KMS-11 (cell line): ENCODE results near the gene TBL2.
A peak's percentile ranks its signal among the peaks of the same experiment; 100 is the strongest.
"Not testable (repeated sequence)": the region's sequence is repeated elsewhere in the genome, so short reads cannot be mapped to it uniquely, and the experiment has no call there.

Source experiments
- H2AFZ ChIP-seq: fragments of 200-600 bp; sonication (generic); 2 replicates; pipeline ENCODE4 v1.6.1; 2016; ENCODE audit warnings: antibody characterized with exemption, mixed run types, low read depth
- H3K27ac ChIP-seq: fragments of 200-600 bp; sonication (generic); 2 replicates; pipeline ENCODE4 v1.6.1; 2016; ENCODE audit warnings: mild to moderate bottlenecking, mixed run types
- H3K27me3 ChIP-seq: fragments of 200-600 bp; sonication (generic); 2 replicates; pipeline ENCODE4 v1.6.1; 2017; ENCODE audit warnings: mild to moderate bottlenecking, low read depth, mixed run types, moderate library complexity; ENCODE audit not compliant: insufficient read depth
- H3K36me3 ChIP-seq: fragments of 200-600 bp; sonication (generic); 2 replicates; pipeline ENCODE4 v1.6.1; 2017; ENCODE audit warnings: mild to moderate bottlenecking, mixed run types; ENCODE audit not compliant: insufficient read depth
- H3K4me1 ChIP-seq: fragments of 200-600 bp; sonication (generic); 2 replicates; pipeline ENCODE4 v1.6.1; 2016; ENCODE audit warnings: mild to moderate bottlenecking, low read depth, mixed run types; ENCODE audit not compliant: poor library complexity, severe bottlenecking
- H3K4me2 ChIP-seq: fragments of 200-600 bp; sonication (generic); 2 replicates; pipeline ENCODE4 v1.7.0; 2016; ENCODE audit warnings: mild to moderate bottlenecking, mixed run types
- H3K4me3 ChIP-seq: fragments of 200-600 bp; sonication (generic); IDR thresholded peaks from 2 replicates; pipeline ENCODE4 v1.6.1; 2017; ENCODE audit warnings: low read depth, low read length, mixed read lengths; ENCODE audit not compliant: insufficient read depth
- H3K79me2 ChIP-seq: fragments of 200-600 bp; sonication (generic); 2 replicates; pipeline ENCODE4 v1.6.1; 2016; ENCODE audit warnings: low read depth, mixed run types; ENCODE audit not compliant: insufficient read depth
- H3K9ac ChIP-seq: fragments of 200-600 bp; sonication (generic); 2 replicates; pipeline ENCODE4 v1.6.1; 2016; ENCODE audit warnings: mild to moderate bottlenecking, mixed run types
- H4K20me1 ChIP-seq: fragments of 200-600 bp; sonication (generic); 2 replicates; pipeline ENCODE4 v1.6.1; 2016; ENCODE audit warnings: mild to moderate bottlenecking, mixed run types; ENCODE audit not compliant: insufficient read depth
- TF ChIP-seq, protein P1 (sequence below): fragments of 200-600 bp; sonication (generic); conservative IDR thresholded peaks from 2 replicates; pipeline ENCODE4 v1.6.1; 2017; ENCODE audit warnings: low read depth, mild to moderate bottlenecking, antibody characterized with exemption, low read length, moderate library complexity, mixed read lengths

TBL2 gene

GRCh38 chr7:73557397-73558257, 20.8 kb downstream of the TBL2 start, which contains the start of gene BCL7B:
Gene BCL7B, minus strand, starts transcription at chr7:73557690. Its CDS starts 112 bp downstream, at chr7:73557578.
- Histone ChIP-seq H3K9ac (peak within 1 kb of the TSS; percentile 92), H3K4me3 (no peak within 1 kb of the TSS), H3K36me3 (no peaks in the 10 kb centered on the region), H2AFZ (peak within 1 kb of the TSS; percentile 72), H4K20me1 (no peaks in the 10 kb centered on the region), H3K4me2 (peak within 1 kb of the TSS; percentile 92), H3K27me3 (no peaks in the 10 kb centered on the region), H3K27ac (peak within 1 kb of the TSS; percentile 94), H3K4me1 (peaks cover 51% of the 10 kb centered on the region), H3K79me2 (peaks cover 43% of the 10 kb centered on the region)
- TF ChIP-seq, protein P1, sequence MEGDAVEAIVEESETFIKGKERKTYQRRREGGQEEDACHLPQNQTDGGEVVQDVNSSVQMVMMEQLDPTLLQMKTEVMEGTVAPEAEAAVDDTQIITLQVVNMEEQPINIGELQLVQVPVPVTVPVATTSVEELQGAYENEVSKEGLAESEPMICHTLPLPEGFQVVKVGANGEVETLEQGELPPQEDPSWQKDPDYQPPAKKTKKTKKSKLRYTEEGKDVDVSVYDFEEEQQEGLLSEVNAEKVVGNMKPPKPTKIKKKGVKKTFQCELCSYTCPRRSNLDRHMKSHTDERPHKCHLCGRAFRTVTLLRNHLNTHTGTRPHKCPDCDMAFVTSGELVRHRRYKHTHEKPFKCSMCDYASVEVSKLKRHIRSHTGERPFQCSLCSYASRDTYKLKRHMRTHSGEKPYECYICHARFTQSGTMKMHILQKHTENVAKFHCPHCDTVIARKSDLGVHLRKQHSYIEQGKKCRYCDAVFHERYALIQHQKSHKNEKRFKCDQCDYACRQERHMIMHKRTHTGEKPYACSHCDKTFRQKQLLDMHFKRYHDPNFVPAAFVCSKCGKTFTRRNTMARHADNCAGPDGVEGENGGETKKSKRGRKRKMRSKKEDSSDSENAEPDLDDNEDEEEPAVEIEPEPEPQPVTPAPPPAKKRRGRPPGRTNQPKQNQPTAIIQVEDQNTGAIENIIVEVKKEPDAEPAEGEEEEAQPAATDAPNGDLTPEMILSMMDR: no peak

GRCh38 chr7:73557108-73557396, 21.3 kb downstream of the TBL2 start:
- Histone ChIP-seq H3K36me3 (peaks cover 4% of the 10 kb centered on the region; the same call in 1 of the 2 replicates), H2AFZ (peak overlapping the region; percentile 72; the same call in 1 of the 2 replicates), H3K4me1 (peaks cover 51% of the 10 kb centered on the region), H3K79me2 (peaks cover 49% of the 10 kb centered on the region), H4K20me1 (no peaks in the 10 kb centered on the region), H3K4me2 (peak overlapping the region; percentile 92), H3K4me3 (no peak overlapping the region), H3K9ac (peak overlapping the region; percentile 92), H3K27me3 (no peaks in the 10 kb centered on the region), H3K27ac (peak overlapping the region; percentile 94)
- TF ChIP-seq, protein P1: no peak

- Histone ChIP-seq H3K79me2 (peaks cover 53% of the 10 kb centered on the region), H3K4me2 (peak overlapping the region; percentile 92), H3K4me1 (peaks cover 51% of the 10 kb centered on the region), H3K9ac (peak overlapping the region; percentile 26), H3K4me3 (no peak overlapping the region), H4K20me1 (no peaks in the 10 kb centered on the region), H3K27ac (peak overlapping the region; percentile 94; the same call in 1 of the 2 replicates), H3K36me3 (peaks cover 5% of the 10 kb centered on the region; the same call in 1 of the 2 replicates), H2AFZ (no peak overlapping the region), H3K27me3 (no peaks in the 10 kb centered on the region)
- TF ChIP-seq, protein P1: no peak
These were observed 21.9 kb downstream of the TBL2 start for GRCh38 chr7:73556208-73557107.

- Histone ChIP-seq H3K79me2 (peaks cover 63% of the 10 kb centered on the region), H3K4me1 (peaks cover 48% of the 10 kb centered on the region), H3K27me3 (no peaks in the 10 kb centered on the region), H2AFZ (no peak overlapping the region), H4K20me1 (no peaks in the 10 kb centered on the region), H3K27ac (no peak overlapping the region), H3K9ac (no peak overlapping the region), H3K36me3 (peaks cover 5% of the 10 kb centered on the region; the same call in 1 of the 2 replicates), H3K4me2 (peak overlapping the region; percentile 92), H3K4me3 (no peak overlapping the region)
- TF ChIP-seq, protein P1: no peak
These were observed 22.9 kb downstream of the TBL2 start for GRCh38 chr7:73555411-73555982.

DNA sequence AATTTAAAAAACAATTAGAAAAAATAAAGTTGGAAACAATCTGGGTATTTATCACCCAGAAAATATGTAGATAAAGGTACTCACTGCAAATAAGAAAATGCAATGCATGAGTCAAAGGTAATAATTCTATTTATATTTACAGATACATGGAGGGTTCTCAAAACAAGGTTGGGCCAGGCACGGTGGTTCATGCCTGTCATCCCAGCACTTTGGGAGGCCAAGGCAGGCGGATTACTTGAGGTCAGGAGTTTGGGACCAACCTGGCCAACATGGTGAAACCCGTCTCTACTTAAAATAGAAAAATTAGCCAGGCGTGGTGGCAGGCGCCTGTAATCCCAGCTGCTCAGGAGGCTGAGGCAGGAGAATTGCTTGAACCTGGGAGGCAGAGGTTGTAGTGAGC, 28.3 kb downstream of the TBL2 start:
- Histone ChIP-seq H3K4me1 (peaks cover 60% of the 10 kb centered on the region), H3K79me2 (peaks cover 95% of the 10 kb centered on the region), H3K36me3 (peaks cover 14% of the 10 kb centered on the region; the same call in 1 of the 2 replicates)
- not testable (repeated sequence) for H3K9ac ChIP-seq, H3K4me2 ChIP-seq, H2AFZ ChIP-seq, H3K27me3 ChIP-seq, H3K4me3 ChIP-seq, H3K27ac ChIP-seq, H4K20me1 ChIP-seq
